Pancreas (tissue), 10 donors: Measurements from ENCODE around the gene GCNT1. TPM values are rescaled to one million over a fixed set of nuclear protein-coding genes. Genes with fewer than 3 reads are reported as not detected.

ENCODE experiments used
- ATAC-seq, 4 donors: fragments of 200-7000 bp; cut with Tn5 transposase; one replicate each; pipeline versions ENCODE4 v1.8.0 to v1.9.1; 2020; ENCODE audit warnings: mild to moderate bottlenecking in 4 of 4, moderate library complexity in 4 of 4
- DNase-seq, 6 donors: peaks; one replicate each; pipeline ENCODE4 v3.0.0-alpha.2; 2020
- FAIRE-seq: peaks from 2 replicates; lab custom pipeline; 2012; peaks lifted over from hg19 to GRCh38; lab: Jason Lieb, UNC
- H3K27ac ChIP-seq, 4 donors: fragments of 200-600 bp; sonication (generic); 1 replicate in 3 of 4; 2 replicates in 1 of 4; pipeline versions ENCODE4 v1.5.0 to v1.8.0; 2020
- H3K27me3 ChIP-seq, 4 donors: fragments of 200-600 bp; one replicate each; pipeline ENCODE4 v1.8.0; 2021
- H3K36me3 ChIP-seq, 3 donors: fragments of 200-600 bp; sonication (generic) in 1 of 3; one replicate each; pipeline versions ENCODE4 v1.5.0 to v1.8.0; 2020 to 2021
- H3K4me1 ChIP-seq, 3 donors: fragments of 200-600 bp; one replicate each; pipeline ENCODE4 v1.8.0; 2021
- H3K4me3 ChIP-seq, 4 donors: fragments of 200-600 bp; sonication (generic) in 2 of 4; one replicate each; pipeline versions ENCODE4 v1.5.0 to v1.8.0; 2020 to 2021
- H3K9me3 ChIP-seq, 4 donors: fragments of 200-600 bp; one replicate each; pipeline ENCODE4 v1.8.0; 2021
- WGBS, 2 donors: extraction: QIAGEN DNeasy Blood & Tissue Kit; methylation state at CpG; one replicate each; pipeline ENCODE4 v1.1.7; 2013; 5-methylcytosine and 5-hydroxymethylcytosine counted together
- intact Hi-C, 3 donors: fragments of 100-400 bp; cut with DNase I; formaldehyde crosslinking; loops; one replicate each; pipeline versions ENCODE4 v1.11.1 to v1.14.2; 2022
- polyA plus RNA-seq, 2 donors: library from polyadenylated mRNA; stranded (reverse); fragments of 200-250 nt; gene quantifications; one replicate each; pipeline ENCODE4 v1.2.3, GENCODE V29; 2013
- total RNA-seq, 6 donors: library from RNA; stranded (reverse); fragmentation: NEBNext Ultra II Directional in 4 of 6; extraction: Animal tissue kit (Norgen Biotek cat#: 25700) in 4 of 6; gene quantifications; one replicate each; pipeline versions ENCODE4 v1.2.1 to v1.2.4, GENCODE V29; 2021 to 2023
- TF ChIP-seq, protein P1 (sequence below), 4 donors: fragments of 200-600 bp; sonication (generic) in 3 of 4; IDR thresholded peaks; one replicate each; pipeline versions ENCODE4 v1.5.0 to v1.8.0; 2021; ENCODE audit warnings: antibody characterized with exemption in 4 of 4
- donor health status: healthy with polysubstance abuse.
- donor health status: DM: no; HTN: no; CAD: no; lungs with moderate emphysema.
- donor health status: DM: no; HTN: no; CAD: no.
- donor health status: control.
- donor health status: control.
- donor health status: Bipolar disorder and iron deficiency.
- donor health status: DM: yes; HTN: yes; CAD: no.
- donor health status: DM: no; HTN: no; CAD: no.
- donor health status: DM: no; HTN: no; CAD: no.
- donor health status: DM: yes; HTN: yes; CAD: no.

Gene GCNT1
- total and polyA plus RNA-seq, 8 donors, result 1.0 to 7.2 (median 3.3) TPM

DNA sequence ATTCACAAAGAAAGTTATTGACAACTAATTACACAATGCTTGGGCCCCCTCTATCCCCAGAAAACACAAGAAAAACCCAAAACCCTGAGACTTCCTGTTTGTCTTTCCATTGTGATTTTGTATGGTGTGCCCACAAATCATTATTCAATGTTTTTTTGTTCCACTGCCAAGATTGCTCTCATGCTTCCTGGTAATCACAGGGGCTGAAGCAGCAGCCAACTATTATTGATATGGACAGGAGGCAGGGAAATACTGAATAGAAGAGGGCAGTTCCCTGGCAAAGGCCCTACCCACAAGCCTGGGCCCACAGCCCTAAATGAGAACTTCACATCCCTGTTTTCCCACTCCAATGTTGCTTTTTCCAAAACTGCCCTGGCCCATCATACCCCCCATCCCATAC is 43.3 kb upstream of the GCNT1 start:
- no peaks in the 10 kb centered on the region for H3K9me3 ChIP-seq
- peaks cover 0 to 17% (median 9%) of the 10 kb centered on the region in 3 donors for H3K4me1 ChIP-seq
- no peak overlapping the region for H3K4me3 ChIP-seq
- no peaks in the 10 kb centered on the region for H3K27me3 ChIP-seq
- TF ChIP-seq, protein P1, sequence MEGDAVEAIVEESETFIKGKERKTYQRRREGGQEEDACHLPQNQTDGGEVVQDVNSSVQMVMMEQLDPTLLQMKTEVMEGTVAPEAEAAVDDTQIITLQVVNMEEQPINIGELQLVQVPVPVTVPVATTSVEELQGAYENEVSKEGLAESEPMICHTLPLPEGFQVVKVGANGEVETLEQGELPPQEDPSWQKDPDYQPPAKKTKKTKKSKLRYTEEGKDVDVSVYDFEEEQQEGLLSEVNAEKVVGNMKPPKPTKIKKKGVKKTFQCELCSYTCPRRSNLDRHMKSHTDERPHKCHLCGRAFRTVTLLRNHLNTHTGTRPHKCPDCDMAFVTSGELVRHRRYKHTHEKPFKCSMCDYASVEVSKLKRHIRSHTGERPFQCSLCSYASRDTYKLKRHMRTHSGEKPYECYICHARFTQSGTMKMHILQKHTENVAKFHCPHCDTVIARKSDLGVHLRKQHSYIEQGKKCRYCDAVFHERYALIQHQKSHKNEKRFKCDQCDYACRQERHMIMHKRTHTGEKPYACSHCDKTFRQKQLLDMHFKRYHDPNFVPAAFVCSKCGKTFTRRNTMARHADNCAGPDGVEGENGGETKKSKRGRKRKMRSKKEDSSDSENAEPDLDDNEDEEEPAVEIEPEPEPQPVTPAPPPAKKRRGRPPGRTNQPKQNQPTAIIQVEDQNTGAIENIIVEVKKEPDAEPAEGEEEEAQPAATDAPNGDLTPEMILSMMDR (IDR thresholded peaks at IDR 0.05), result no peak
- H3K27ac ChIP-seq, result peak overlapping the region in 3 of 4 donors; percentile 26 to 64 (median 61)
- ATAC-seq (peak; percentile 83 to 90 (median 89)), FAIRE-seq (no peak), DNase-seq (peak in 3 of 6 donors; percentile 42 to 56 (median 55))
- no peaks in the 10 kb centered on the region for H3K36me3 ChIP-seq
- intact Hi-C loops, result no loop called here

DNA sequence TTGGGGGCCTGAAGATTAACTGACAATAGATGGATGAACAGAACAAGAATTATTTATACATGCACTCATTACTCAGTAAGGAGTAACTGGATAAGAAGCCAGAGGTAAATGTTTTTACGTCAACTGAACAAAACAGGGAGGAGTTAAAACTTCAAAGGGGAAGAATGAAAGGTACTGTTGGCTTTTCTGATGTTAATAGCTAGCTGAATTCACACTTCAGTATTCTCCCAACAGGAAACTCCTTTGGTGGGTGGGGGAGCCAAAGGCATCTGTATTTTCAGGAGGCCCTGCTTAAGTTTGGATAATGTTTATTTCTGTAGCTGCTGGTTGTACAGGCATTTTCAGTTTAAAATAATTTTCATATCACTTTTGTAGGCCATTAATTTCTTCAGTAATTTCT is 41.6 kb upstream of the GCNT1 start:
- intact Hi-C loops, result no loop called here
- Histone ChIP-seq H3K36me3 (no peaks in the 10 kb centered on the region), H3K4me3 (no peak overlapping the region), H3K9me3 (no peaks in the 10 kb centered on the region), H3K27me3 (no peaks in the 10 kb centered on the region), H3K4me1 (peaks cover 0 to 17% (median 9%) of the 10 kb centered on the region in 3 donors), H3K27ac (no peak overlapping the region)
- 36 to 55% methylated on average over 1 of the region's 1 CpG for WGBS, 2 donors
- DNase-seq (no peak), ATAC-seq (no peak), FAIRE-seq (no peak)
- TF ChIP-seq, protein P1 (IDR thresholded peaks at IDR 0.05), result no peak

DNA sequence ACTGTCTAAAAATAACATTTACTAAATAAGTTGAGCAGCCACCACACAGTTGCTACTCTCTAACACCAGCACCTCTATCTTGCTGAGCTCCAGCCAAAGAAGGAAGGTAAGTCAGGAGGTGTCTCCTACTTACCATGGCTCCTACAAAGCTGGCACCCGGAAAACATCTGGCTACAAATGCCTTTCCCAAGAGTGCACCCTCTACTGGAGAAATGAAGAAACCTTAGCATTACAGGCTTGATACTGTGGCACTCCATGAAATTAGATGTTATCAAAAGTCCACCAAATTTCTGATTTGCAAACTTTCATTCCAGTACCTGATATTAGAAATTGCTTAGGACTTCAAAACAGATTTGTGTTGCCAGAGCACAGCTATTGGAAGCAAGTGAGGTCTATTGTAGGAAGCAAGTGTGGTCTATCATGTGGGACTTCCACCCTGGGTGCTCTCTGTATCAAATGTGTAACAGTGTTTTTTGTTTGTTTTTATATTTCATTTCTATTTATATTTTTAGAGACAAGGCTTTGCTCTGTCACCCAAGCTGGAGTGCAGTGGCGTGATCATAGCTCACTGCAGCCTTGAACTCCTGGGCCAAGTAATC is 39.1 kb upstream of the GCNT1 start:
- Histone ChIP-seq H3K27ac (no peak overlapping the region), H3K4me3 (no peak overlapping the region), H3K36me3 (no peaks in the 10 kb centered on the region), H3K27me3 (no peaks in the 10 kb centered on the region), H3K4me1 (peaks cover 0 to 16% (median 9%) of the 10 kb centered on the region in 3 donors), H3K9me3 (no peaks in the 10 kb centered on the region)
- DNase-seq (peak in 2 of 6 donors; percentile 17 to 26), ATAC-seq (peak; percentile 64 to 82 (median 73)), FAIRE-seq (no peak)
- intact Hi-C loops, result no loop called here
- TF ChIP-seq, protein P1 (IDR thresholded peaks at IDR 0.05), result peak in 3 of 4 donors; percentile 31 to 47 (median 43)
- 60 to 66% methylated on average over 2 of the region's 2 CpGs for WGBS, 2 donors

DNA sequence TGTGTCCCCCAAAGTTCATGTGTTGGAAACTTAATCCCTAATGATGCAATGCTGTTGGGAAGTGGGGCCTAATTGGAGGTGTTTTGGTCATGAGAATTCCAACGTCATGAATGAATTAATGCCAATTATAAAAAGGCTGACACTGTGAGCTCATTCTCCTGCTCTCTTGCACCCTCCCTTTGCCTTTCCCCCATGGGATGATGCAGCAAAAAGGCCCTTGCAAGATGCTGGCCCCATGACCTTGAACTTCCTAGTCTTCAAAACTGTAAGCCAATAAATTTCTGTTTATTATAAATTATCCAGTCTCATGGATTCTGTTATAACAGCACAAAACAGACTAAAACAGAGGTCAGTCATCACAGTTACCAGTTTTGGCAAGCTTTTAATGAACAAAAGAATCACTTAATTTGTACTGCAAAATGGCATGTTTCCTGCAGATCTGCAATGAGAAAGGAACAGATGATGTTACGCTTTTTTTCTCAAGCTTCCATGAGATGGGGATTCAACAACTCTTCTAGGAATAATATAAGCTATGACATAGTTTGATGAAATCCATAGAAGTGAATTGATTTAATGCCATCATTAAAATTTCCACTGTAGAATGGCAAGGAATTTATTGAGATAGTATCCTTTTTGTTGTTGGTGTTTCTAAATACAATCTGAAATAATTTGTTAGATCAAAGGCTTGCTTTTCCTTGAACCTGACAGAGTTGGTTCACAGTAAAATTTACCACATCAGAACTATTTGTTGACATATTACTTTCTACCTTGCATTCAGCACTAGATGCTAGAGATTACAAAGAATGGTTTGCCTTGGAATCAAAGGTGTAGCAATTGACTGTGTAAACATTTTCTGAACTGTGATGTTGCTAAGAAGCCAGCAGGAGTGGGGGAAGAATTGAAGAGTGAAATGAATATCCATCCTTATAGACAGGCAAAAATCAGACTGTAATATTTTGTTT is 35.5 kb upstream of the GCNT1 start:
- H3K4me3 ChIP-seq, result no peak overlapping the region
- 69 to 78% methylated on average over 2 of the region's 2 CpGs for WGBS, 2 donors
- H3K27ac ChIP-seq, result no peak overlapping the region
- H3K4me1 ChIP-seq, result no peaks in the 10 kb centered on the region
- ATAC-seq (no peak), DNase-seq (no peak), FAIRE-seq (no peak)
- H3K36me3 ChIP-seq, result no peaks in the 10 kb centered on the region
- intact Hi-C loops, result no loop called here
- H3K27me3 ChIP-seq, result no peaks in the 10 kb centered on the region
- TF ChIP-seq, protein P1 (IDR thresholded peaks at IDR 0.05), result no peak
- H3K9me3 ChIP-seq, result no peaks in the 10 kb centered on the region
